ENCODE data around the gene GSTA3. TPM values are rescaled to one million over a fixed set of nuclear protein-coding genes. Genes with fewer than 3 reads are reported as not detected.
"Not testable (repeated sequence)": the region's sequence is repeated elsewhere in the genome, so short reads cannot be mapped to it uniquely, and the experiment has no call there.

GSTA3 gene
- total RNA-seq, 1 donor from 2014 or later, result not detected

DNA sequence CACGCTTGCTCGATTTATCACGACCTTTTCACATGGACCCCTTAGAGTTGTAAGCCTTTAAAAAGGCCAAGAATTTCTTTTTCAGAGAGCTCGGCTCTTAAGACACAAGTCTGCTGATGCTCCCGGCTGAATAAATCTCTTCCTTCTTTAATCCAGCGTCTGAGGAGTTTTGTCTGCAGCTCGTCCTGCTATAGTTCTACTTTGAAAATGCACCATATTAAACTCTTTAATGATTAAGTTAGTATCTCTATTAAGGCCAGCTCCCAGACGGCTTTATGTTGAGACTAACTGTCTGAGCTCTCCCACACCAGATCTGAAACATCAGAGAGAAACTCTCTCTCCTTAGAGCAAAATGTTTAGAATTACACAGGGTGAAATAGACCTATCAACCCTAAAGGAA is 18.0 kb upstream of the GSTA3 start:
- Mint-ChIP-seq H3K27me3 (ENCODE audit: low read depth) (no peaks in the 10 kb centered on the region), H3K36me3 (ENCODE audit: low read depth) (no peaks in the 10 kb centered on the region), H3K27ac (ENCODE audit: unreplicated experiment) (no peak overlapping the region), H3K4me1 (peaks cover 12% of the 10 kb centered on the region), H3K4me3 (no peak overlapping the region), H3K9me3 (peaks cover 3% of the 10 kb centered on the region)
- TF ChIP-seq, protein P1, sequence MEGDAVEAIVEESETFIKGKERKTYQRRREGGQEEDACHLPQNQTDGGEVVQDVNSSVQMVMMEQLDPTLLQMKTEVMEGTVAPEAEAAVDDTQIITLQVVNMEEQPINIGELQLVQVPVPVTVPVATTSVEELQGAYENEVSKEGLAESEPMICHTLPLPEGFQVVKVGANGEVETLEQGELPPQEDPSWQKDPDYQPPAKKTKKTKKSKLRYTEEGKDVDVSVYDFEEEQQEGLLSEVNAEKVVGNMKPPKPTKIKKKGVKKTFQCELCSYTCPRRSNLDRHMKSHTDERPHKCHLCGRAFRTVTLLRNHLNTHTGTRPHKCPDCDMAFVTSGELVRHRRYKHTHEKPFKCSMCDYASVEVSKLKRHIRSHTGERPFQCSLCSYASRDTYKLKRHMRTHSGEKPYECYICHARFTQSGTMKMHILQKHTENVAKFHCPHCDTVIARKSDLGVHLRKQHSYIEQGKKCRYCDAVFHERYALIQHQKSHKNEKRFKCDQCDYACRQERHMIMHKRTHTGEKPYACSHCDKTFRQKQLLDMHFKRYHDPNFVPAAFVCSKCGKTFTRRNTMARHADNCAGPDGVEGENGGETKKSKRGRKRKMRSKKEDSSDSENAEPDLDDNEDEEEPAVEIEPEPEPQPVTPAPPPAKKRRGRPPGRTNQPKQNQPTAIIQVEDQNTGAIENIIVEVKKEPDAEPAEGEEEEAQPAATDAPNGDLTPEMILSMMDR (conservative IDR thresholded peaks at IDR 0.05), result no peak
- DNase-seq (ENCODE audit: low read depth, low spot score), result no peak

DNA sequence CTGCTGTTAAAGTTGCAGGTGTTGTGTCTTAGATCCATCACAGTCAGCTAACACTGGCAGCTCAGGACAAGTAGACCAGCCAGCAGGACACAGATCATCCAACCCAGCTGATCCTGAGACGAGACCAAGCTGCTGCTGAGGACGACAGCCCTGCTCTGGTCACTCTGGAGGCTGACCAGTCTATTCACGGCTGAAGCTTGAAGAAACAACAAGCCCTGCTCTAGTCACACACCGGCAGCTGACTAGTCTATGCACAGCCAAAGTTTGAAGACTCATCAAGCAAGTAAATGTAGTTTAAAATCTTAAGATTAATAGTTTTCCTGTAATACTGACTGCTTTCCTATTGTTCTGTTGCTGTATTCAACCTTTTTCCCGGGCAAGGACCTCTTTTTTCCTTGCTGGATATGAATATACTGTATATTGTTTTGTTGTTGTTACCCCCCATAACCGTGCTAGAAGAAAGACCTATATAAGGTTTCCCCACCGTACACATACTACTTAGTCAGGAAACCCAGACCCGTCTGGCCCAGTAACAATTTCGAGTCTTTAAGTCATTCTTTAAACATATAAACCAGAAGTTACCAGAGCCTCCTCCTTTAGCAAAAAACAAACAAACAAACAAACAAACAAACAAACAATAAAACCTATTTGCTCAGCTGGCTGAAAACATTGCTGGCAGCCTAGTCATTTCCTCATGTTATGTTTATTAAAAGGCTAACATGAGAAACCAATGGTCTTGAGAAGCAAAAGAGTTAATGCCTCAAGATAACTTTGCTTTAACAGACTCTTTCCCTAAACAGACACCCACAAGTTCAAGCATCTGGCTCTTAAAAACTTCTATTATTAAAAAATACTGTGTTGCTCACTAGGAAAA is 16.7 kb upstream of the GSTA3 start:
- no peak for DNase-seq (ENCODE audit: low read depth, low spot score)
- no peak overlapping the region for H3K27ac Mint-ChIP-seq (ENCODE audit: unreplicated experiment)
- peaks cover 3% of the 10 kb centered on the region for H3K9me3 Mint-ChIP-seq
- peaks cover 14% of the 10 kb centered on the region for H3K4me1 Mint-ChIP-seq
- TF ChIP-seq, protein P1 (conservative IDR thresholded peaks at IDR 0.05), result no peak
- no peaks in the 10 kb centered on the region for H3K36me3 Mint-ChIP-seq (ENCODE audit: low read depth)
- no peak overlapping the region for H3K4me3 Mint-ChIP-seq
- H3K27me3 Mint-ChIP-seq (ENCODE audit: low read depth), result no peaks in the 10 kb centered on the region

DNA sequence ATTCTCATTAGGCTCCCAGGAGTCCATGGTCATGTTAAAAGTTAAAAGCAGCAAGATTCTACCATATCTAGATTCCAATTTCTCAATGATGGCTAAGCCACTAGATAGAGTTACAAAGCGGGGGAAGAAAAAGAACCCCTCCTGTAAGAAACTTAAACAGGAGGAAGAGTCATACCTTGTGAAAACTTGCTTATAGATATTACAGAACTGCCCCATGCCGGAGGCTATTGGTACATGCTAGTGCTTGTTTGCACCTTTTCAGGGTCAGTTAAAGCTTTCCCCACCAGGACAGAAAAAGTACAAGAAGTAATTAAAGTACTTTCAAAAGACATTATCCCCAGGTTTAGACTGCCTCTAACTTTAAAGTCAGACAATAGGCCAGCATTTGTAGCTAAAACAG is 15.5 kb upstream of the GSTA3 start:
- no peaks in the 10 kb centered on the region for H3K27me3 Mint-ChIP-seq (ENCODE audit: low read depth)
- TF ChIP-seq, protein P1 (conservative IDR thresholded peaks at IDR 0.05), result no peak
- H3K9me3 Mint-ChIP-seq, result peaks cover 3% of the 10 kb centered on the region
- no peak for DNase-seq (ENCODE audit: low read depth, low spot score)
- peaks cover 14% of the 10 kb centered on the region for H3K4me1 Mint-ChIP-seq
- H3K36me3 Mint-ChIP-seq (ENCODE audit: low read depth), result no peaks in the 10 kb centered on the region
- no peak overlapping the region for H3K27ac Mint-ChIP-seq (ENCODE audit: unreplicated experiment)
- H3K4me3 Mint-ChIP-seq, result no peak overlapping the region

DNA sequence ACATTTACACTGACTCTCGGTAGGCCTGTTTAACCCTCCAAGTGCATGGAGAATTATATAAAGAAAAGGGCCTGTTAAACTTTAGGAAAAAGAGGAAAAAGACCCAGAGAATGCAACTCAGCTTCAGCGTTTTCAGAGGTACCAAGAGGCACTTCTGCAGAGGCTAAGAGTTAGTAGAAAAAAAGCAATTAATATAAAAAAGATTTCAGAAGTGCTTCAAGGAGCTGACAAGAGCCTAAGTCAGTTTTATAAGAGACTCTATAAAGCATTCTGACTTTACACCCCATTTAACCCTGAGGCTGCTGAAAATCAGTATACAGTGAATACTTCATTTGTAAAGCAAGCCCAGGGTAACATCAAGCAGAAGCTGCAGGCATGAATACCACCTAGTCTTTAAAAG is 14.2 kb upstream of the GSTA3 start:
- not testable (repeated sequence) for DNase-seq (ENCODE audit: low read depth, low spot score); H3K36me3 Mint-ChIP-seq (ENCODE audit: low read depth); H3K9me3 Mint-ChIP-seq; H3K4me3 Mint-ChIP-seq; H3K27ac Mint-ChIP-seq (ENCODE audit: unreplicated experiment); H3K27me3 Mint-ChIP-seq (ENCODE audit: low read depth)
- H3K4me1 Mint-ChIP-seq, result peaks cover 17% of the 10 kb centered on the region

DNA sequence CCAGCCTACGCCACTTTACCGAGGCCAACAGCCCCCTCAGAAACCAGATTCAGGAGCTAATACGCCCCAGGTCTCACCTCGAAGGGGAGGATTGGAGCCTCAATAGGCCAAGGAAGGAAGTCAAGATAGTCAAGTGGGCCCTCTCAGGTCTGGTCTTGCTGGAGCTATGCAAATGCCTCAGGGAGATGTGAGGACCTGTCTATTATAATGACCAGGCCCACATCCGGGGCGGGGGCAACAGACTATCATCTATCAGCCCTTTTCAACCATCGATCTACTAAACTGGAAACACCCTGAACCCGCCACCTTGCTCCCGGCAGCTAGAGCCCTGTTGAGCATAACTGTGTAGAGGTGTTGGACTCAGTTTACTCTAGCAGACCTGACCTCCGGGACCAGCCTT is 12.7 kb upstream of the GSTA3 start:
- no peaks in the 10 kb centered on the region for H3K36me3 Mint-ChIP-seq (ENCODE audit: low read depth)
- H3K4me1 Mint-ChIP-seq, result peaks cover 30% of the 10 kb centered on the region
- H3K4me3 Mint-ChIP-seq, result no peak overlapping the region
- H3K27ac Mint-ChIP-seq (ENCODE audit: unreplicated experiment), result no peak overlapping the region
- no peak for DNase-seq (ENCODE audit: low read depth, low spot score)
- no peaks in the 10 kb centered on the region for H3K9me3 Mint-ChIP-seq
- TF ChIP-seq, protein P1 (conservative IDR thresholded peaks at IDR 0.05), result no peak
- no peaks in the 10 kb centered on the region for H3K27me3 Mint-ChIP-seq (ENCODE audit: low read depth)

DNA sequence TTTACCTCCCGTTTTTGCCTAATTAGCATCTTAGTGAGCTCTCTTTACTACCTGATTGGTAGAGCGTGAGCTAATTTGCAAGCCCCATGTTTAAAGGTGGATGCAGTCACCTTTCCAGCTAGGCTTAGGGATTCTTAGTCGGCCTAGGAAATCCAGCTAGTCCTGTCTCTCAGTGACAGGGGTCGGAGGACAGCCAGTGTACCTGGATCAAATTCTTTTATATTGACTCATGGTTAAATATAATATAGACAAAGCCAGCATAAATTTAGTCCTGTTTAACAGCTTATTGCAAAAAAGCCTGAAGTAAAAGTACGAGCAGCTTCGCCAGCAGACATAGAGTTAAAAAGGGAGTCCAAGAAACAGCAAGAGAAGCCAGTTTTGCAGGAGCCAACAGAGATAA is 12.2 kb upstream of the GSTA3 start:
- DNase-seq (ENCODE audit: low read depth, low spot score), result no peak
- TF ChIP-seq, protein P1 (conservative IDR thresholded peaks at IDR 0.05), result no peak
- Mint-ChIP-seq H3K27me3 (ENCODE audit: low read depth) (no peaks in the 10 kb centered on the region), H3K9me3 (no peaks in the 10 kb centered on the region), H3K4me3 (no peak overlapping the region), H3K36me3 (ENCODE audit: low read depth) (no peaks in the 10 kb centered on the region), H3K4me1 (peaks cover 30% of the 10 kb centered on the region), H3K27ac (ENCODE audit: unreplicated experiment) (no peak overlapping the region)

DNA sequence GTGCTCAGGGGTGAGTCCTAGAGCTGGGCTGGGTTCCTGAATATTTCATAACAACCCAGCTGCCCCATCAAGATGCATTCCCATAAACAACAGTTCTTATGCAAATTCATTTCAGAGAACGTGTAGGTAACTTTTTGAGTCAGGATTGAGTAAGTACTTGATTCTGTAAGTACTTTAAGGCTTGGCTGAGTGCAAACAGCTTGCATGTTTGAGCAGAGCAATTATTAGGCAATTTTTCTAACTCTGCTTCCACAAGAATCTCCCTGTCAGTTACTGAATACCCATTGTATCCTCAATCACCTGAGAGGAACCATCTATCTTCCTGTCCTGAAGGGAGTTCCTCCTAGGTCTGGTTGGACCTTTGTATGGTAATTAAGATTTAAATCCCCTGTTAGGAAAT is 10.0 kb upstream of the GSTA3 start:
- H3K4me1 Mint-ChIP-seq, result peaks cover 30% of the 10 kb centered on the region
- not testable (repeated sequence) for H3K9me3 Mint-ChIP-seq; DNase-seq (ENCODE audit: low read depth, low spot score); H3K27me3 Mint-ChIP-seq (ENCODE audit: low read depth); H3K27ac Mint-ChIP-seq (ENCODE audit: unreplicated experiment); H3K36me3 Mint-ChIP-seq (ENCODE audit: low read depth); H3K4me3 Mint-ChIP-seq

DNA sequence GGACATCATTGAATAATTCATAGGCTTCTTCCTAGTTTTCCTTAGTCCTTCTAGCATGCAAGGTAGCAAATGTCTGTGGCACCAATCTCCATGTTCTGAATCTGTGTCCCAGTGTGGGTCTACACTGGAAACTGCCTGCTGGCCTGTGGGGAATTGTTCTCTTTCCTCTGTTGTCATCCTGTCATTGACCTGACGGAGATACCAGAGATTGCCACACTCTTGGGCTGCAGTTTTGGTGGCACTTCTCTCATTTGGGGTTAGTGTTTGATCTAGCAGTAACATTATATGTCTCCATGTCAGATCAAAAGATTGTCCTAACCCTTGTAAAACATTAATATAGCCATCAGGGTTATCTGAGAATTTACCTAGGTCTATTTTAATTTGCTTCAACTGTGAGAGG is 9.3 kb upstream of the GSTA3 start:
- not testable (repeated sequence) for H3K27me3 Mint-ChIP-seq (ENCODE audit: low read depth); H3K27ac Mint-ChIP-seq (ENCODE audit: unreplicated experiment); H3K4me3 Mint-ChIP-seq; H3K9me3 Mint-ChIP-seq; DNase-seq (ENCODE audit: low read depth, low spot score); H3K36me3 Mint-ChIP-seq (ENCODE audit: low read depth)
- H3K4me1 Mint-ChIP-seq, result peaks cover 23% of the 10 kb centered on the region

Measured in neural crest cell (in vitro differentiated cells).